GM19238 (cell line): Measurements from ENCODE around the gene PRPF19.

Experiments
- DNase-seq: peaks from one replicate; pipeline ENCODE4 v3.0.0; 2011; ENCODE audit warnings: low spot score; ENCODE audit not compliant: insufficient read length

PRPF19 gene

DNA sequence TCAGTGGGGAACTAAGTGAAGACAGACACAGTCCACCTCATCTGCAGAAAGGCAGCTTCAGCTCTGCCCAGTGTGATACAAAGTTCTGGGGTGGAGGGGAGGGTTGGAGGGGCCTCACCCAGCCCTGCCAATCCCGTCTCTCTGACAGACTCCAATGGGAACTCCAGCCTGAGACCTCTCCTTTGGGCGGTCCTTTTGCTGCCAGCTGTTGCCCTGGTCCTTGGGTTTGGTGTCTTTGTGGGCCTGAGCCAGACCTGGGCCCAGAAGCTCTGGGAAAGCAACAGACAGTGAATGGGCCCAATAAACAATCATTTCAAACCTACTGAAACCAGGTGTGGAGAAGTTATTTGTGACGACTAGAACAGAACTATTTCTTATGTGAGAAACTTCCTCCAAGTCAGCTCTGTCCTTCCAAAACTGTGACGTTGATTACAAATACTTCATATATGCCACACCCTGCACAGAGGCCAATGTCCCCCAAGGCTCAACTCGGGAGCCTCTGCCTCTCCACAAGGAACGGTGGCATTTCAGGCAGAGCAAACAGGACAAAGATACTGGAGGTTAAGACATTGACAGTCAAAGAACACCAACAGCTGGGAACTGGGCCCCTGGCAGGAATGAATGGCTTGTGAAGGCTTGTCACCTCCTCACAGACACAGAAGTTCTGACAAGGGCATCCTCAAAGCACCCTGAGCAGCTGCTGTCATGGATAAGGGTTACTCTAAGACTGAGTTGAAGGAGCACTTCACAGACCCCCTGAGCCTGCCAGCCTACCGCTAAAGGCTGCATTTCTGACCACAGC lies 30.8 kb downstream of the PRPF19 start:
- DNase-seq: no peak

DNA sequence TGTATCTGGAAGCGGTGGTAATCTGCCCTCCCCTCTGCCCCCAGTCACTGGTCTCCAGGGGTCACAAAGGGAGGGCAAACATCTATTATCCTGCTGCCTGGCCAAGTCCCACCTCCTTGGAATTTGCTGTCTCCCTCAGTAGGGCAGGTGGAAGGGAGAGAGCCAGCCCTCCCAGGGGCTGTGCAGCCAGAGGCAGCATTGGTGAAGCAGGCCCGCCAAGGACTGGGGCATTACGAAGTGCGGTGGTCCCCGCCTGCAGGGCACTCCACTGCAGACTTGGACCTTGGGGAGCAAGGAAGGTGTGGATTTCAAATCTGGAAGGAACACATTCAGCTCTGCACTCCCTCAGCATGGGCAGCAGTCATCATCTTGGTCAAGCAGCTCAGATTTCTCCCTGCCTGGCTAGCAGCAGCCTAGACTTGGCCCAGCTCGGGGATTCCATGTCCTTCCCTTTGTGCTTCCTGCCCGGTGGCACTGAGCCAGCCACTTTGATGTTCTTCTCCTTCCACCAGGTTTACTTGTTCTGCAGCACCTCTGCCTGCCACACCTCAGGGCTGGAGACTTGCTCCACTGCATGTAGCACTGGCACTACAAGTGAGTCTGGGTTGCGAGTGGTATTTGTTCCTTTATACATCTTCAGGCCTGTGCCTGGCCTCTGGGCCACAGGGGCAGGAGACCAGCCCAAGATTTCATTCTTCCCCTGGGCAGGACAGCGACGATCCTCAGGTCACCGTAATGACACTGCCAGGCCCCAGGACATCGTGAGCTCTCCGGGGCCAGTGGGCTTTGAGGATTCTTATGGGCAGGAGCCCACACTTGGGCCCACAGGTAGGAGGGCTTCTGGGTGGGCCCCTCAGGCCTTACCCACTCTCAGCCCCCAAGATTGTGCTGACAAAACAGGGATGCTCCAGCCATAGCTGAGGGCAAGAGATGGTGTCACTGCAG lies 31.7 kb downstream of the PRPF19 start:
- DNase-seq: no peak

DNA sequence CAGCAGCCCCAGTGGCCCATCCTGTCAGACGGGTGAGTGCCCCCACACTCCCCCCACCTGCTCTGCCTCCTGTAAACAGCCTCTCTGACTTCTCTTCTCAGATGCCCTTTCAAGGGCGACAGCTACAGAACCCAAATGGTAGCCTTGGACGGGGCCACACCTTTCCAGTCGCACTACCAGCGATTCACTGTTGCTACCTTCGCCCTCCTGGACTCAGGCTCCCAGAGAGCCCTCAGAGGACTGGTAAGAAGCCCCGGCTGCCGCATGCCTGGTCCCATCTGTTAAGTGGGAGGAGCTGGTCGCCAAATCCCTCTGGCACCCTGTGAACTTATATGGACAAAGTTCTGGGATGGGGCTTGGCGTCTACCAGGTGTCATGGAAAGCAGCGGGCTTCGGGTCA lies 32.9 kb downstream of the PRPF19 start:
- DNase-seq: no peak

DNA sequence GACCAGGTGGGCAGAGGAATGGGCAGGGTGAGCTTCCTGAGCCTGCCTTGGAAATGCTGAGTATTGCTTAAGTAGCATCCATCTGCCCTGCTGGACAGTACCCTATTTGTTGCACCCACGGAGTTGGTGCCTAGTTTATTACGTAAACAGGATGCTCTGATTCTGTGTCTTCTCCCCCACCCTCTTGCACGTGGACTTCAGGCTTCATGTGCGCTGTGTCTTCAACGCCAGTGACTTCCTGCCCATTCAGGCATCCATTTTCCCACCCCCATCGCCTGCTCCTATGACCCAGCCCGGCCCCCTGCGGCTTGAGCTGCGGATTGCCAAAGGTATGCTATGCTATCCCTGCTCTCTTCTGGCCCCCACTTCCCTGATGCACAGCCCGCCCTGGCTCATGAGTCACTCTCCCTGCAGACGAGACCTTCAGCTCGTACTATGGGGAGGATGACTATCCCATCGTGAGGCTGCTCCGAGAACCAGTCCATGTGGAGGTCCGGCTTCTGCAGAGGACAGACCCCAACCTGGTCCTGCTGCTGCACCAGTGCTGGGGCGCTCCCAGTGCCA lies 33.3 kb downstream of the PRPF19 start:
- no peak for DNase-seq

DNA sequence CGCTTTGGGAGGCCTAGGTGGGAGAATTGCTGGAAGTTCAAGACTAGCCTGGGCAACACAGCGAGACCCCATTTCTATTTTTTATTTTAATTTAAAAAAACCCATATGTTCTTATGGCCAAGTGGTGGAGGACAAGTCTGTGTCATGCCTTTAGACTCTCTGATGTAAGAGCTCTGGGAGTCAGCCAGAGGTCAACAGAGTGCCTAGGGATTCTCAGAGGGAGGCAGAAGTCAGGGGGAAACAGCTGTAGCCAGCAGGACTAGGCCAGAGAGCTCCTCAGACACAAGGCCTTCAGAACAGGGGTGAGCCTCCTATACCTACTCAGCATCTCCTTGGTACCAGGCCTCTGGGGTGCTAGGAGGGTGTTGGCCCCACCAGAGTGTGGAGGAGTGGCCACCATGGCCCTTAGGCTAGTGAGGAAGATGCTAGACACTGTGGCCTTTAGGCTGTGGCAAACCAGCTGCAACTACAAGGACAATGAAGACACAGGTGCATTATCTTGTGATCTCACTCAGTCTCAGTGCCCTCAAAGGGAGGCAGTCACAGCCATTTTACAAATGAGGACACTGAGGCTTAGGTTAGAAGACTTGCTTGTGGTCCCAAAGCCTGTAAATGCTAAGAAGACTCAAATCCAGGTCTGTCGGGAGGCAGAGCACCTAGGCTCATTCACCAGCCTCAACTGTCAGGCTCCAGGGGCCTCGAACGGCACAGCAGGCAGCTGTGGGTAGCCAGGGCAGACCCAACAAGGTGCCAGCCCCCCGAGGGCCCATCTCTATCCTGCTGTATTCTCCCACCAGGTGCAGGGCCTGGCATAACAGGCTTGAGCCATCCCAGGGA lies 34.0 kb downstream of the PRPF19 start:
- no peak for DNase-seq

DNA sequence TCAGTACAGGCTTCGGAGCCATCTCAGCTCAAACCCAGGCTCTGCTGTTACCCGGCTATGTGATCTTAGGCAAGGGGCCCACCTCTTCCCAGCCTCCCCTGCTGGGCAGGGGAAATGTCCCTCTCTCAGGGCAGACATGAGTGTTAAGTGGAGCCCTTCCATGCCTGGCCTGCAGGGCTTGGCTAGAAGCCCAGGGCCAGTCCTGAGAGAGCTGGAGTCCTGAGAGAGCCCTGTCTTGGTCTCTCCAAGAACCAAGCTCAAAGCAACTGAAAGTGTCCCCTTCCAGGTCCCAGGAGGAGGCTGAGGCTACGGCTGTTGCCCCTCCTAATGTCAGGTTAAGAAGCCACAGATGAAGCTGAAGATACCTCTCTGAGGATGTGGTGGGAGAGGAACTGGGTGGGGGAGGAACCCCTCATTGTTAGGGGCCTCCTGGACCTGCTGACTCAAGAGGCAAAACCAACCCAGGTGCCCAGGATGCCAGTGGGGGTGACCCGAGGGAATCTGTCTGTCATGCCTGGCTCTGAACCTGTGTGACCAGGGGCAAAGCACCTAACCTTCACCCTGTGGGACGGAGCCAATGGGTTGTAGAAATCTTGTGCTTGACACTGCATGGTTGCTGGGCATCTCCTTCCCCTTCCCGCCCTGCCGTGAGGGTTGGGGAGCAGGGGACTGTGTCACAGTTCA lies 34.9 kb downstream of the PRPF19 start:
- no peak for DNase-seq

DNA sequence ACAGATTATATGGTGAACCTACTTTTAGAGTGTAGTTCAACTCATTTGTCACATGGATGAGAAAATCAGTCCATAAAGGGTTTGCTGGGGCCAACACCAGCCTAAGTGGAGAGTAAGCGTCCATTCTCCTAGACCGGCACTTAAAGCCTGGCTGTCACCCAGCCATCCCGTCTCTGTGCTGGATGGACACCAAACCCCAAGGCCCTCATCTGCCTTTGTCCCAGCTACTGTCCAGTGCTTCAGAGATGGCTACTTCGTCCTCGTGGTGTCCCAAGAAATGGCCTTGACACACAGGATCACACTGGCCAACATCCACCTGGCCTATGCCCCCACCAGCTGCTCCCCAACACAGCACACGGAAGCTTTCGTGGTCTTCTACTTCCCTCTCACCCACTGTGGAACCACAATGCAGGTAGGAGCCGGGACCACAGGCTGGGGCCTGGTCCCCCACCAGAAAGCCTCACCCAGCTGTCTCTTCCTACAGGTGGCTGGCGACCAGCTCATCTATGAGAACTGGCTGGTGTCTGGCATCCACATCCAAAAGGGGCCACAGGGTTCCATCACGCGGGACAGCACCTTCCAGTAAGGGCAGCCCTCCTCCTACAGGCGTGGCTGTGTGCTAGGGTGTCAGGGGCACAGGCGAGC lies 35.5 kb downstream of the PRPF19 start:
- no peak for DNase-seq

DNA sequence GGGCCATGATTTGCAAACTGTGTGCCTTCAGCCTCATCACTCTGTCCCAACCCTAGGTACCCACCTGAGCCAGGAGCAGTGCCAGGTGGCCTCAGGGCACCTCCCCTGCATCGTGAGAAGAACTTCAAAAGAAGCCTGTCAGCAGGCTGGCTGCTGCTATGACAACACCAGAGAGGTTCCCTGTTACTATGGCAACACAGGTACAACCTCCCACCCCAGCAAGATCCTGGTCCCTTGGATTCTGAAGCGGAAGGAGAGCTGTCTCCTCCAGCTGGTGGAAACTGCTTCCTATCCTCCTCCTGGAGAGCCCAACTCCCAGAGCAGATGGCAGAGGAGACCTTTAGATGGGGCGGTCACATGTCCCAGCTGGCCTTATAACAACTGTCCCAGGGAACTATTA lies 36.1 kb downstream of the PRPF19 start:
- DNase-seq: no peak

DNA sequence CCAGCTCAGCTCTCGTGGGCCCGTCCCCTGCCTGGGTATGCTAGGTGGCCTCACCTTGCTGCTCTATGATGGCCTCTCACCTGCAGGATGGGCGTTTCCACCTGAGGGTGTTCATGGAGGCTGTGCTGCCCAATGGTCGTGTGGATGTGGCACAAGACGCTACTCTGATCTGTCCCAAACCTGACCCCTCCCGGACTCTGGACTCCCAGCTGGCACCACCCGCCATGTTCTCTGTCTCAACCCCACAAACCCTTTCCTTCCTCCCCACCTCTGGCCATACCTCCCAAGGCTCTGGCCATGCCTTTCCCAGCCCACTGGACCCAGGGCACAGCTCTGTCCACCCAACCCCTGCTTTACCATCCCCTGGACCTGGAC lies 36.9 kb downstream of the PRPF19 start:
- no peak for DNase-seq

DNA sequence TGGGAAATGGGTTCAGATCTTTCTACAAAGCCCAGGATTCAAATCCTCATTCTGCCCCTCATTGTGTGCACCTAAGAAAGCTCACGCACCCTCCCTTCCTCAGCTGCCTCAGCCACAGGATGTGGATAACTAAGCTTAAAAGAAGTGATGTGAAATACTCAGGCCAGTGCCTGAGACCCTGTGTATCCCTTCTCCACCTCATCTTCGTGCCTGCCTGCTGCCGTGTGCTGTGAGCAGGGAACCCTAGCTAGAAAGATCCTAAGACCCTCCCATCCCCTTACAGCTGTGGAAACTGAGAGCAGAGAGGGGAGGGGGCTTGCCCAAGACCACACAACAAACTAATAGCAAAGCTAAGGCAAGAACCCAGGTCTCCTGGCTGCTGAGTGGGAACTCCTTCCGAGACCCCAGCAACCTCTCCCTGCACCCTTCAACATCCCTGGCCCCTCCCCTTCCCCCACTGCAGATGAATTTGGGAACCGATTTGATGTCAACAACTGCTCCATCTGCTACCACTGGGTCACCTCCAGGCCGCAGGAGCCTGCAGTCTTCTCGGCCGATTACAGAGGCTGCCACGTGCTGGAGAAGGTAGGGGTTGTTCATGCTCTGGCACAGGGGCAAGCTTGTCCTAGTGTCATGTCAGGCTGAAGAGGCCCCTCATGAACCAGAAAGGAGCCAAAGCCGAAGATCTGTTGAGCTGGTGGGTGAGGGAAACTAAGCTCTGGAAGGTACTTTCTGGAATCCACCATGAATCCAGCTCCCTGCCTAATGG lies 37.5 kb downstream of the PRPF19 start:
- no peak for DNase-seq

DNA sequence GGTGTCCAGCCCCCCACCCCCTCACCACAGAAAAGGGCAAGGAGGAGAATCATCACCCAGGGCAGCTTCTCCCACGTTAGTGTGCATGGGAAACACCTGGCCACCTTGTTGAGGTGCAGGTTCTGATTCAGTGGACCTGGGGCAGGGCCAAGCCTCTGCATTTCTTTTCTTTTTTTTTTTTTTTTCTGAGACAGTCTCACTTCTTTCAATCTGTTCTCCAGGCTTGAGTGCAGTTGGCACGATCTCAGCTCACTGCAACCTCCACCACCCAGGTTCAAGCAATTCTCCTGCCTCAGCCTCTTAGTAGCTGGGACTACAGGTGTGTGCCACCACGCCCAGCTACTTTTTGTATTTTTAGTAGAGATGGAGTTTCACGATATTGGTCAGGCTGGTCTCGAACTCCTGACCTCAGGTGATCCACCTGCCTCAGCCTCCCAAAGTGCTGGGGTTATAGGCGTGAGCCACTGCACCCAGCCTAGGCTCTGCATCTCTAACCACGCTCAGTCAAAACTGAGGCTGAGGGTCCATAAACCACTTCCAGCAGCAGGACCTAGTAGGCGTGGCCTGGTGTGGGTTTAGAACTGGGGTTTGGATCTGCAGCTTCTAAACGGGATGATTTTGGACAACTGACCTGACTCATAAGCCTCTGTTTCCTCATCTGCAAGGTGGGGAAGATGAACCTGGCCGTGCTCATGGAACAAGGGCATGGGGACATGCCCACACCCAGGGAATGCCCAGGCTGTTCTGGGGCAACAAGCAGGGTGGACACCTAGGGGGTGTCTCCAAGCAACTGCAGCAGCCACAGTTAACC lies 38.3 kb downstream of the PRPF19 start:
- no peak for DNase-seq

DNA sequence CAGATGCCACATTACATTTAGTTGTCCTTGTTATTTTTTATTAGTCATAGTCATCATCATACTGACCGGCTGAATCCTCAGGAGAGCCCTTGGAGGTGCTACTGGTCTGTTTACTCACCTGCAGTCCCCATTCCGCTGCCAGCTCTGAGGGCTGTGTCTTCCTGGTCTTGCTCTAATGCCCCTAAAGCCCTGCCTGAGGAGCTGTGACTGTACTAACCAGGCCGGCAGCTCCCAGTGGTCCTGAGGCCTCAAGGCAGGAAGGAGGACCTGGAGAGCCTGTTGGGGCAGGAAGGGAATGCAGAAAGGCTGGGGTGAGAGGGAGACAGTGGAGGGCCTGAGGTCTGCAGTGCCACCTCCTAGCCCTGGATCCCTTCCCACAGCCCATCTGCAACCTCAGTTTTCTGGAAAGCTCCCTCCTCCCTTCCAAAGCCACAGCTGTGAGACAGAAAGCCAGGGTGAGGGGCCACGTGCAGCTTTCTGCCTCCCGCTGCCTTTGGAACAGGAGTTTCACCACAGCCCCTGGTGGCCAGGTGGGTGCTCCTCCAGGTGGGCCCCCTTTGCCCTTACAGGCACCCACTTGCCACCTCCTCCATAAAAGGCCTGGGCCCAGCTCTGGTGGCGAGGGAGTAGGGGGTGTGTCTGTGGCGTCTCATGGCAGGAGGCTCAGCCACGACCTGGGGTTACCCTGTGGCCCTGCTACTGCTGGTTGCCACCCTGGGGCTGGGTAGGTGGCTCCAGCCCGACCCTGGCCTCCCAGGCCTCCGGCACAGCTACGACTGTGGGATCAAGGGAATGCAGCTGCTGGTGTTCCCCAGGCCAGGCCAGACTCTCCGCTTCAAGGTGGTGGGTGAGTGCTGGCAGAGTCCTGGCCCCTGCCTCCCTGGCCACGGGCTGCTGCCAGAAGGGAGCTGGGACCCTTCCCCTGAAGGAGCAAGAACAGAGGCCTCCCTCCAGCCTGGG lies 39.2 kb downstream of the PRPF19 start, which contains the start of gene ZP1:
Gene ZP1, plus strand, starts transcription at position 632 of the 960 bp plus-strand sequence. Its CDS starts 20 bp downstream, at position 652.
- DNase-seq: no peak

DNA sequence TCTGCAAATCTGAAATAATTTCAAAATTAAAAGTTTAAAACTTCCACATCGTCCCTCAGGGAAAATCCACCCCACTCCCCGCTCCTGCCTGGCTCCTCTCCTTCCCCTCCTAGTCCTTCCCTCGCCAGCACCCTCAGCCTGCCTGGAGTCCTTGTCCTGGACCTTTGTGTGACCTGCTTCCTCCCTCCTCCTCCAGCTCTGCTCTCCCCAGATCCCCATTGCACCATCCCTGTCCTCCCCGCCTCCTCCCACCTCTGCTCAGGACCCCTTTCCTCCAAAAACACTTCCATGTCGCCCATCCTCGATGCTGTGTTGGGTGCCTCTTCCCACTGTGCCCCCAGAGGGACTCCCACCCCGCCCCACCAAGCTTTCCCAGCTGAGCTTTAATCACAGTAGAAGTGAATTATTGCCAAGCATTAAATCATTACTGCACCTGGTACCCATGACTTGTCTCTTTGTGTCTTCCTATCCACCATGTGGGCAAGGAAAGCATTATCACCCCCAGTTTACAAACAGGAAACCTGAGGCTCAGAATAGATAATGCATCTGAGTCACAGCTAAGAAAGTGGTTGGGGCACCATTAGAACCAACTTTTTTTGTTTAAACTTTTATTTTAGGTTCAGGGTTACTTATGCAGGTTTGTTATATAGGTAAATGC lies 41.4 kb downstream of the PRPF19 start:
- no peak for DNase-seq

DNA sequence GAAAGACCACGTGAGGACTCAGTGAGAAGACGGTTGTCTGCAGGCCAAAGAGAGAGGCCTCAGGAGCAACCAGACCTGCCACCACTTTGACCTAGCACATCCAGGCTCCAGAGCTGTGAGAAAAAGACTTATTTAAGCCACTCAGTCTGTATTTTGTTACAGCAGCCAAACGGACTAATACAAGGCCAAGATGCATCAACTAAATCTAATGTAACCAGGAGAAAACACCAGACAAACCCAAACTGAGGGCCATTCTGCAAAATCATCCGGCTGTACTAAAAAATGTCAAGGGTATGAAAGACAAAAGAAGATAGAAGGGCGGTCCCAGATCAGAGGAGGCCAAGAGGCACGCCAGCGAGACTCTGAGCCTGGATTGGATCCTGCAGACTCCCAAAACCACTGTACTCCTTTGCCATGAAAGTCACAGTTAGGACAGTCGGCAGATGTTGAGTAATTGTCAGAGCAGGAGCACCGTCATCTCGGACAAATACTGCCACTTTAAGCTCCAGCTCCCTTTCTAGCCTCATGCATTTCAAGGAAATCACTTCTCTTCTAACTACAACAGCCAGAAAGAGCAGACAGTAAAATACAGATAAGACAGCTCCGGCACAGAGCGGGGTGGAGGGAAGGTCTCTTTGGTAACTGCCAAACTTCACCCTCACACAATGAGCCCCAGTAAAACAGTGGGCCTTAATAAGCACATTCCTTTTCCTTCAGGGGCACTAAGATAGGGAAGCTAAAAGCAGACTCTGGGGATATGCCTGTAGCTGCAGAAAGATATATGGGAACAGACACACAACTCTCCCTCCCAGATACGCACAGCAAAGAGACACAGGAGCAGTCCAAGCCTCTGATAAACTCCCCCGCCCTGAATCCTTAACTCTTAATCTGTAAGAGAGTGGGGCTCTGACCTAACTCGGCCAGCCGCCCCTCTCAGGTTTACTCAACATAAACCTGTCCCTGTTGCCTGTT lies 42.5 kb downstream of the PRPF19 start:
- DNase-seq: no peak

DNA sequence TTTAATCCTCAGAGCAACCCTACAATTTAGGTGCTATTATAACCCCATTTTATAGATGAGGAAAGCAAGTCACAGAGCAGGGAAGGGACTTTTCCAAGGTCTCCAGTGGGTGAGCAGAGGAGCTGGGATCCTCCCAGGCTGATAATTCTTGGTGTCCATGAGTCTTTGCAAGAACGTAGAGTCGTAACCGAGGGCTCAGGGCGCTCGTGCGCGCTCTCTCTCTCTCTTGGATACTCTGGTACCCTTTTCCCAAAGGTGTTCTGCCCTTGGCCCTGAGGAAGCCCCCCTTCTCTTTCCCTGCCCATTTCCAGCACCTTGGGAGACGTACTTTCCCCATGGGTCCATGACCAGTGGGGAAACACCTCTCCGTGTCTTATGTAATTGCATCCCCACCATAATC lies 44.2 kb downstream of the PRPF19 start:
- DNase-seq: no peak

DNA sequence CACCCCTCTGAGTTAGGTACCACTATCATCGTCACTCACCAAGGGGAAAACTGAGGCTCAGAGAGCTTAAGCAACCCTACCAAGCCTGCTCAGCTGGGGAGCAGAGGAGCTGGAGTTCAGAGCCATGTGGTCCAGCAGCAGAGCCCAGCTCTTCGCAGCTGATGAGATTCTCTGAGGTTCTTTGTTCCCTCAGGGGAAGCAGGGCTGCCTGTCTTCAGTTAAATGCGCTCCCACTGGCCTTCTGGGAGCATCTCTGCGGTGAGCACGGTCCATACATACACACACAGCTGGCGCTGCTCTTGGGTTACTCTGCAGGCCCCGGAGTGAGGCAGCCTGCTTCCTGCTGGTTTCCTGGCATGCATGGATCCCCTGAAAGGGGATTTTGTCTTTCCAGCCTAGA lies 45.4 kb downstream of the PRPF19 start:
- DNase-seq: no peak
